ENCODE results near the gene TMC3.
"Not testable (repeated sequence)": the region's sequence is repeated elsewhere in the genome, so short reads cannot be mapped to it uniquely, and the experiment has no call there.

The TMC3 gene

GRCh38 chr15:81373775-81374395, at the start of gene TMC3:
Gene TMC3 (minus strand): TSS chr15:81374213. CDS start chr15:81374077, 136 bp downstream.
- no peak for TF ChIP-seq CTCF (IDR thresholded peaks at IDR 0.05)
- H3K36me3 ChIP-seq (ENCODE audit: control insufficient read depth, insufficient read depth, low read length): no peaks in the 10 kb centered on the region
- no peaks in the 10 kb centered on the region for H3K79me2 ChIP-seq
- no peaks in the 10 kb centered on the region for H3K9me3 ChIP-seq (ENCODE audit: control insufficient read depth, low read length)
- H3K27me3 ChIP-seq (ENCODE audit: control insufficient read depth, insufficient read depth, low read length): no peaks in the 10 kb centered on the region
- peak within 1 kb of the TSS; percentile 81 for H3K27ac ChIP-seq
- peak within 1 kb of the TSS; percentile 60 for H2AFZ ChIP-seq
- no peak within 1 kb of the TSS for H3K9ac ChIP-seq
- peak within 1 kb of the TSS; percentile 70 for H3K4me3 ChIP-seq (ENCODE audit: low read depth, low read length)
- H3K4me1 ChIP-seq: peaks cover 16% of the 10 kb centered on the region
- peak within 1 kb of the TSS; percentile 73 for H3K4me2 ChIP-seq (ENCODE audit: low read length)

GRCh38 chr15:81421461-81421860, 47.4 kb upstream of the TMC3 start:
- H3K9ac ChIP-seq: no peak overlapping the region
- H3K4me3 ChIP-seq (ENCODE audit: low read depth, low read length): no peak overlapping the region
- no peak overlapping the region for H3K4me2 ChIP-seq (ENCODE audit: low read length)
- no peak for TF ChIP-seq CTCF (IDR thresholded peaks at IDR 0.05)
- H3K4me1 ChIP-seq: no peaks in the 10 kb centered on the region
- no peaks in the 10 kb centered on the region for H3K9me3 ChIP-seq (ENCODE audit: control insufficient read depth, low read length)
- no peaks in the 10 kb centered on the region for H3K79me2 ChIP-seq
- H2AFZ ChIP-seq: no peak overlapping the region
- H3K36me3 ChIP-seq (ENCODE audit: control insufficient read depth, insufficient read depth, low read length): no peaks in the 10 kb centered on the region
- H3K27me3 ChIP-seq (ENCODE audit: control insufficient read depth, insufficient read depth, low read length): no peaks in the 10 kb centered on the region
- H3K27ac ChIP-seq: no peak overlapping the region

DNA sequence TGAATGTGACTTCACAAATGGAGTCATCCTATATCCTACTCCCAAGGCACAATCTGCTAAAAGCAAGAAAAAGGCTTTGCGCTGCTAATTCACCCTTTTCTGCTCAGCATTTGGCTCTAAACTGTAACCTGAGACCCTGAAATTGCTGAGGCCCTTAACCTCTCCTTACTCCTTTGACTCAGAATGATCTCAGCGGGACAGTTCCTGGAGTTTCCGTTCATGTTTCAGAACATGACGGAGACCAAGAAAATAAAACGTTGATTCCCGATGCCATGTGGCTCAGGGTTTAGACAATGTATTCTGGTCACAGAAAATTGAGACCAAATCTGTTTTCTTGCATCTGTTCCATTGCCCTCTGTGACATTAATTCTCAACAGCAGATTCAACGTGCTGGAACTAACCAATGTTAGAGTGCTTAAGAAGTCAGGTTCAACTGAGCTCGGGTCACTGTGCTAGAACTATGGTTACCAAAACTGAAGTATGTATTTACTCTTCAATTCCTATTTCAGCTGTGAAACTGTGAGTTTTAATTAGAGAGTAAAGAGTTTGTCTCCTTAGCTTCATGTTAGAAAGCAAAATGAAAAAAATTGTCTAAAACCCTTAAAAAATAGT, 45.4 kb upstream of the TMC3 start:
- Histone ChIP-seq H3K4me3 (ENCODE audit: low read depth, low read length) (no peak overlapping the region), H2AFZ (peak overlapping the region; percentile 53), H3K27me3 (ENCODE audit: control insufficient read depth, insufficient read depth, low read length) (no peaks in the 10 kb centered on the region), H3K79me2 (no peaks in the 10 kb centered on the region), H3K9me3 (ENCODE audit: control insufficient read depth, low read length) (no peaks in the 10 kb centered on the region), H3K4me1 (no peaks in the 10 kb centered on the region), H3K36me3 (ENCODE audit: control insufficient read depth, insufficient read depth, low read length) (no peaks in the 10 kb centered on the region), H3K9ac (no peak overlapping the region), H3K27ac (no peak overlapping the region), H3K4me2 (ENCODE audit: low read length) (no peak overlapping the region)
- TF ChIP-seq CTCF (IDR thresholded peaks at IDR 0.05): no peak

DNA sequence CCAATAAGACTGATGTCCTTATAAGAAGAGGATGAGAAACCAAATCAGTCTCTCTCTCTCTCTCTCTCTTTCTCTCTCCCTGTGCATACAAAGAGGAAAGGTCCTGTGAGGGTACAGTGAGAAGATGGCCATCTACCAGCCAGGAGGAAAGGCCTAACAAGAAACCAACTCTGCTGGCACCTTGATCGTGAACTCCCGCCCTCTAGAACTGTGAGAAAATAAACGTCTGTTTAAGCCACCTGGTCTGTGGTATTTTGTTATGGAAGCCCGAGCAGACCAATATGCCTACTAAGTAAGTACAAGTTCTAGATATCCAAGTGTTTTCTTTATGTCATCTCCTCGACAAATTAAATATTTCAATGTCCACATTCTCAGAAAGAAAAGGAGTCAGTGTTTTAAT, 44.9 kb upstream of the TMC3 start:
- Histone ChIP-seq H3K4me1 (no peaks in the 10 kb centered on the region), H2AFZ (no peak overlapping the region), H3K36me3 (ENCODE audit: control insufficient read depth, insufficient read depth, low read length) (no peaks in the 10 kb centered on the region), H3K27ac (no peak overlapping the region), H3K4me2 (ENCODE audit: low read length) (no peak overlapping the region), H3K9ac (no peak overlapping the region), H3K79me2 (no peaks in the 10 kb centered on the region), H3K27me3 (ENCODE audit: control insufficient read depth, insufficient read depth, low read length) (no peaks in the 10 kb centered on the region), H3K9me3 (ENCODE audit: control insufficient read depth, low read length) (no peaks in the 10 kb centered on the region), H3K4me3 (ENCODE audit: low read depth, low read length) (no peak overlapping the region)
- TF ChIP-seq CTCF (IDR thresholded peaks at IDR 0.05): no peak

DNA sequence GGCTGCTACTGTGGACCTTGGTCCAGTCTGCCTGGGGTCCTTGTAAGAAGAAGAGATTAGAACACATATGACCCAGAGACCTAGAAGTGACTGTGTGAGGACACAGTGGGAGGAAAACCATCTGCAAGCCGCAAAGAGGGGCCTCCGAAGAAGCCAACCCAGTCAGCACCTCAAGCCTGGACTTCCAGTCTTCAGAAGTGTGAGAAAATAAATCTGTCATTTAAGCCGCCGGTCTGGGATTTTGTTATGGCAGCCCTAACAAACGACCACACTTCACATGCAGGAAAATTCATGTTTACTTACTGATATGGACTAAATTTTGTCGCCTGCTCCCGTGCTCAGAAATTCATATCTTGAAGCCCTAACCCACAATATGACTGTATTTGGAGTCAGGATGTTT, 44.4 kb upstream of the TMC3 start:
- no peak overlapping the region for H3K27ac ChIP-seq
- H3K36me3 ChIP-seq (ENCODE audit: control insufficient read depth, insufficient read depth, low read length): no peaks in the 10 kb centered on the region
- H3K27me3 ChIP-seq (ENCODE audit: control insufficient read depth, insufficient read depth, low read length): no peaks in the 10 kb centered on the region
- H3K9ac ChIP-seq: no peak overlapping the region
- no peak overlapping the region for H2AFZ ChIP-seq
- no peaks in the 10 kb centered on the region for H3K9me3 ChIP-seq (ENCODE audit: control insufficient read depth, low read length)
- H3K4me1 ChIP-seq: no peaks in the 10 kb centered on the region
- H3K4me3 ChIP-seq (ENCODE audit: low read depth, low read length): no peak overlapping the region
- H3K4me2 ChIP-seq (ENCODE audit: low read length): no peak overlapping the region
- TF ChIP-seq CTCF (IDR thresholded peaks at IDR 0.05): no peak
- H3K79me2 ChIP-seq: no peaks in the 10 kb centered on the region

DNA sequence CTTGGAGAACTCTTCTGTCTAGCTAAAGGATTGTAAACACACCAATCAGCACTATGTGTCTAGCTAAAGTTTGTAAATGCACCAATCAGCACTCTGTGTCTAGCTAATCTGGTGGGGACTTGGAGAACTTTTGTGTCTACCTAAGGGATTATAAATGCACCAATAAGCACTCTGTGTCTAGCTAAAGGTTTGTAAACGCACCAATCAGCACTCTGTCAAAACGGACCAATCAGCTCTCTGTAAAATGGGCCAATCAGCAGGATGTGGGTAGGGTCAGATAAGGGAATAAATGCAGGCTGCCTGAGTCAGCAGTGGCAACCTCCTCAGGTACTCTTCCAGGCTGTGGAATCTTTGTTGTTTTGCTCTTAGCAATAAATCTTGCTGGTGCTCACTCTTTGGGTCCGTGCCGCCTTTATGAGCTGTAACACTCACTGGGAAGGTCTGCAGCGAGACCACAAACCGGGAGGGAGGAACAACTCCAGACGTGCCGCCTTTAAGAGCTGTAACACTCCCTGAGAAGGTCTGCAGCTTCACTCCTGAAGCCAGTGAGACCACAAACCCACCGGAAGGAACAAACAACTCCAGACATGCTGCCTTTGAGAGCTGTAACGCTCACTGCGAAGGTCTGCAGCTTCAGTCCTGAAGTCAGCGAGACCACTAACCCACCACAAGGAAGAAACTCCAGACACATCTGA, 40.4 kb upstream of the TMC3 start:
- H3K79me2 ChIP-seq; H3K36me3 ChIP-seq (ENCODE audit: control insufficient read depth, insufficient read depth, low read length); H2AFZ ChIP-seq; H3K4me3 ChIP-seq (ENCODE audit: low read depth, low read length); H3K4me1 ChIP-seq; H3K27ac ChIP-seq; H3K9me3 ChIP-seq (ENCODE audit: control insufficient read depth, low read length); H3K27me3 ChIP-seq (ENCODE audit: control insufficient read depth, insufficient read depth, low read length); H3K4me2 ChIP-seq (ENCODE audit: low read length); H3K9ac ChIP-seq: not testable (repeated sequence)
